ENCODE data around the gene NRAP.

DNA sequence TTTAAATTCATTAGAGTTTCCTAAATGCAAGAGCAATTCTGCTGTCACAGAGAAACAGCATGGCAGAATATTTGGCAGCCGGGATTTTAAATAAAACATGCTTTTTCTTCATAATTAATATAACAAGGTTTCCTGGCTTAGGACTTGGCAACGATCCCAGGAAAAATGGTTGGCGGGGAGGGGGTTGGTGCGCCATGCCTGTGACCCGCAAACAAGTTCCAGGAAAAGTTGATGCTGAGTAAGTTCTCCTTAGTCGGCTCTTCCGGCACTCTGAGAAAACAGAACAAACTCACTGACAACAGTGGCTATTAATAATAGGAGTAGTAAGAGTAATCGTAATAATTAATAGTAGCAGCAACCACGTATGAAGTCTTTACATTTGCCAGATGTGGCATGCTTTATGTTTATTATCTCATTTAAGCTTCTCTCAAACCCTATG lies 106.4 kb downstream of the NRAP start:
- TF ChIP-seq, protein P1, sequence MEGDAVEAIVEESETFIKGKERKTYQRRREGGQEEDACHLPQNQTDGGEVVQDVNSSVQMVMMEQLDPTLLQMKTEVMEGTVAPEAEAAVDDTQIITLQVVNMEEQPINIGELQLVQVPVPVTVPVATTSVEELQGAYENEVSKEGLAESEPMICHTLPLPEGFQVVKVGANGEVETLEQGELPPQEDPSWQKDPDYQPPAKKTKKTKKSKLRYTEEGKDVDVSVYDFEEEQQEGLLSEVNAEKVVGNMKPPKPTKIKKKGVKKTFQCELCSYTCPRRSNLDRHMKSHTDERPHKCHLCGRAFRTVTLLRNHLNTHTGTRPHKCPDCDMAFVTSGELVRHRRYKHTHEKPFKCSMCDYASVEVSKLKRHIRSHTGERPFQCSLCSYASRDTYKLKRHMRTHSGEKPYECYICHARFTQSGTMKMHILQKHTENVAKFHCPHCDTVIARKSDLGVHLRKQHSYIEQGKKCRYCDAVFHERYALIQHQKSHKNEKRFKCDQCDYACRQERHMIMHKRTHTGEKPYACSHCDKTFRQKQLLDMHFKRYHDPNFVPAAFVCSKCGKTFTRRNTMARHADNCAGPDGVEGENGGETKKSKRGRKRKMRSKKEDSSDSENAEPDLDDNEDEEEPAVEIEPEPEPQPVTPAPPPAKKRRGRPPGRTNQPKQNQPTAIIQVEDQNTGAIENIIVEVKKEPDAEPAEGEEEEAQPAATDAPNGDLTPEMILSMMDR (IDR thresholded peaks at IDR 0.05) = no peak
- TF ChIP-seq POLR2AphosphoS5 (IDR thresholded peaks at IDR 0.05) = no peak
- no peak for TF ChIP-seq POLR2A (IDR thresholded peaks at IDR 0.05)
- no peak for TF ChIP-seq EP300 (IDR thresholded peaks at IDR 0.05)

Measured in suprapubic skin (tissue), 4 donors.